Measurements from ENCODE around the gene NPIPB12. TPM values are rescaled to one million over a fixed set of nuclear protein-coding genes. Genes with fewer than 3 reads are reported as not detected.
"Not testable (repeated sequence)": the region's sequence is repeated elsewhere in the genome, so short reads cannot be mapped to it uniquely, and the experiment has no call there.

The NPIPB12 gene
- total RNA-seq, 2 experiments from 2014 or later: 42.1 to 44.3 TPM

GRCh38 chr16:29454828-29455227, 51.4 kb downstream of the NPIPB12 start:
- DNase-seq; H3K36me3 Mint-ChIP-seq (ENCODE audit: low read depth); CTCF ChIA-PET; H3K4me1 Mint-ChIP-seq; H3K27ac Mint-ChIP-seq; H3K4me3 Mint-ChIP-seq; intact Hi-C loops (cut with DNase I, micrococcal nuclease); POLR2A ChIA-PET; H3K27me3 Mint-ChIP-seq; H3K9me3 Mint-ChIP-seq (ENCODE audit: low read depth): not testable (repeated sequence)
- ATAC-seq: peak; percentile 74

- H3K27me3 Mint-ChIP-seq; H3K27ac Mint-ChIP-seq; intact Hi-C loops (cut with DNase I, micrococcal nuclease); H3K36me3 Mint-ChIP-seq (ENCODE audit: low read depth); H3K4me3 Mint-ChIP-seq; H3K9me3 Mint-ChIP-seq (ENCODE audit: low read depth); POLR2A ChIA-PET; DNase-seq; H3K4me1 Mint-ChIP-seq; CTCF ChIA-PET: not testable (repeated sequence)
- peak; percentile 88 for ATAC-seq
Observed at GRCh38 chr16:29454269-29454668, 51.9 kb downstream of the NPIPB12 start, which contains the start of the genes BOLA2 and SLX1B. BOLA2 (minus strand) TSS chr16:29454351; CDS start chr16:29454253, 98 bp downstream. SLX1B (plus strand) TSS chr16:29454533.

- ATAC-seq: peak; percentile 14
- H3K27ac Mint-ChIP-seq; H3K27me3 Mint-ChIP-seq; intact Hi-C loops (cut with DNase I, micrococcal nuclease); POLR2A ChIA-PET; H3K4me3 Mint-ChIP-seq; CTCF ChIA-PET; H3K9me3 Mint-ChIP-seq (ENCODE audit: low read depth); H3K36me3 Mint-ChIP-seq (ENCODE audit: low read depth); DNase-seq; H3K4me1 Mint-ChIP-seq: not testable (repeated sequence)
Observed at GRCh38 chr16:29453754-29454153, 52.5 kb downstream of the NPIPB12 start.

Other genes starting within 250 kb of the NPIPB12 start
- gene NPIPB11, start 99.7 kb downstream of the NPIPB12 start, total RNA-seq: 1 to 10 TPM; 1.3 to 2.1 TPM
- 10 to 100 TPM; 10.8 to 20.3 TPM for gene BOLA2, start 52.1 kb downstream of the NPIPB12 start, total RNA-seq
- 100 to 1,000 TPM in 1 of 2 experiments, 10 to 100 TPM in 1; 66.8 to 125 TPM for gene SLX1B, start 51.9 kb downstream of the NPIPB12 start, total RNA-seq
- 1 to 10 TPM; 1.3 to 1.8 TPM for gene SULT1A4, start 46.5 kb downstream of the NPIPB12 start, total RNA-seq
- gene SPN, start 156.8 kb upstream of the NPIPB12 start, total RNA-seq: 100 to 1,000 TPM; 103 to 127 TPM
- 1 to 10 TPM; 5.7 to 6.8 TPM for gene QPRT, start 172.8 kb upstream of the NPIPB12 start, total RNA-seq
- 10 to 100 TPM; 21.3 to 22.0 TPM for gene C16orf54, start 239.6 kb upstream of the NPIPB12 start, total RNA-seq